ENCODE results near the gene MCC. TPM values are rescaled to one million over a fixed set of nuclear protein-coding genes. Genes with fewer than 3 reads are reported as not detected.

The MCC gene
- total RNA-seq, 2 donors from 2014 or later, result 7.5 to 9.9 TPM

DNA sequence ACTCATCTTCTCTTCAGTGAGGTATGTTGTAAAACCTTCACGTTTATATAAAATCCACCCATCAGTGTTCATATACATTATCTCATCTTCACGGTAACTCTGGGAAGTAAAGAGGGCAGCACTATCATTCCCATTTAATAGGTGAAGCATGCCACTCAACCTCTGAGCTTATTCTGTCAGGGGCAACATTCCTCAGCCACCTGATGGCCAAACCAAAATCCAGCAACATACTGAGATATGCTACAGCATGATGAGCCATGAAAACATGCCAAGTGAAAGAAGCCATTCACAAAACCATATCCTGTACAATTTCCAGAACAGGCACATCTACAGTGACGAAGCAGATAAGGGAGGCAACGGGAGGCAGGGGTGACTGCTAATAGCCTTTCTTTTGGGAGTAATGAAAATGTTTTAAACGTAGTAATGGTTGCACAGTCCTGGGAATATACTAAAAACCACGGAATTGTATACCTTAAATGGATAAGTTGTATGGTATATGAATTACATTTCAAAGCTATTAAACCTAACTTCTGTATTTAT is 220.8 kb downstream of the MCC start:
- H3K27ac ChIP-seq, result peak overlapping the region in 1 of 4 donors; percentile 4
- no peak for DNase-seq
- no peaks in the 10 kb centered on the region for H3K9me3 ChIP-seq
- no peak overlapping the region for H3K4me3 ChIP-seq
- ATAC-seq, result no peak
- peaks cover 12% of the 10 kb centered on the region for H3K4me1 ChIP-seq
- H3K36me3 ChIP-seq (replicated peaks in 1 of 2; ENCODE audit: insufficient read depth in 1 of 2, low read depth in 2 of 2), result no peaks in the 10 kb centered on the region
- H3K27me3 ChIP-seq, result no peaks in the 10 kb centered on the region
- TF ChIP-seq, protein P1, sequence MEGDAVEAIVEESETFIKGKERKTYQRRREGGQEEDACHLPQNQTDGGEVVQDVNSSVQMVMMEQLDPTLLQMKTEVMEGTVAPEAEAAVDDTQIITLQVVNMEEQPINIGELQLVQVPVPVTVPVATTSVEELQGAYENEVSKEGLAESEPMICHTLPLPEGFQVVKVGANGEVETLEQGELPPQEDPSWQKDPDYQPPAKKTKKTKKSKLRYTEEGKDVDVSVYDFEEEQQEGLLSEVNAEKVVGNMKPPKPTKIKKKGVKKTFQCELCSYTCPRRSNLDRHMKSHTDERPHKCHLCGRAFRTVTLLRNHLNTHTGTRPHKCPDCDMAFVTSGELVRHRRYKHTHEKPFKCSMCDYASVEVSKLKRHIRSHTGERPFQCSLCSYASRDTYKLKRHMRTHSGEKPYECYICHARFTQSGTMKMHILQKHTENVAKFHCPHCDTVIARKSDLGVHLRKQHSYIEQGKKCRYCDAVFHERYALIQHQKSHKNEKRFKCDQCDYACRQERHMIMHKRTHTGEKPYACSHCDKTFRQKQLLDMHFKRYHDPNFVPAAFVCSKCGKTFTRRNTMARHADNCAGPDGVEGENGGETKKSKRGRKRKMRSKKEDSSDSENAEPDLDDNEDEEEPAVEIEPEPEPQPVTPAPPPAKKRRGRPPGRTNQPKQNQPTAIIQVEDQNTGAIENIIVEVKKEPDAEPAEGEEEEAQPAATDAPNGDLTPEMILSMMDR (IDR thresholded peaks at IDR 0.05), result no peak
- TF ChIP-seq POLR2A (IDR thresholded peaks at IDR 0.05), result no peak
- 65 to 73% methylated on average over 6 of the region's 6 CpGs for WGBS, 2 donors
- intact Hi-C loops (cut with DNase I), result no loop called here

DNA sequence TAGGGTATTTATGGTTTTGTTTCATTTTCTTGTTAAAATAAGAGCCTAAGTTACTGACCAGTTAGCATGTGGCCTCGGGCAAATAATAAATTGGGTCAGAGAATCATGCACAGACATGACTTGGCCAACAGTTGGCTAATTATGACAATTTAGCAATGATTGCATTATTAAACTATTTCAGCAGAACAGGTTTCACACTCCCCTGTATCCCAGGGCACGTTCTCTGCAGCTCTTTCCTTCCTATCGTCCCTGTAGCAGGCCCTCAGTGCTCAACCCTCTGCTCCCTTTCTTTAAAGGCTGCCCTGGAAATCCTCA is 221.4 kb downstream of the MCC start:
- Histone ChIP-seq H3K9me3 (no peaks in the 10 kb centered on the region), H3K27ac (peak overlapping the region in 1 of 4 donors; percentile 4), H3K36me3 (replicated peaks in 1 of 2; ENCODE audit: insufficient read depth in 1 of 2, low read depth in 2 of 2) (no peaks in the 10 kb centered on the region), H3K4me1 (peaks cover 12% of the 10 kb centered on the region), H3K27me3 (no peaks in the 10 kb centered on the region), H3K4me3 (no peak overlapping the region)
- intact Hi-C loops (cut with DNase I), result no loop called here
- DNase-seq (no peak), ATAC-seq (peak; percentile 64)
- WGBS, 2 donors, result 53 to 69% methylated on average over 3 of the region's 3 CpGs
- TF ChIP-seq, protein P1 (IDR thresholded peaks at IDR 0.05), result no peak

DNA sequence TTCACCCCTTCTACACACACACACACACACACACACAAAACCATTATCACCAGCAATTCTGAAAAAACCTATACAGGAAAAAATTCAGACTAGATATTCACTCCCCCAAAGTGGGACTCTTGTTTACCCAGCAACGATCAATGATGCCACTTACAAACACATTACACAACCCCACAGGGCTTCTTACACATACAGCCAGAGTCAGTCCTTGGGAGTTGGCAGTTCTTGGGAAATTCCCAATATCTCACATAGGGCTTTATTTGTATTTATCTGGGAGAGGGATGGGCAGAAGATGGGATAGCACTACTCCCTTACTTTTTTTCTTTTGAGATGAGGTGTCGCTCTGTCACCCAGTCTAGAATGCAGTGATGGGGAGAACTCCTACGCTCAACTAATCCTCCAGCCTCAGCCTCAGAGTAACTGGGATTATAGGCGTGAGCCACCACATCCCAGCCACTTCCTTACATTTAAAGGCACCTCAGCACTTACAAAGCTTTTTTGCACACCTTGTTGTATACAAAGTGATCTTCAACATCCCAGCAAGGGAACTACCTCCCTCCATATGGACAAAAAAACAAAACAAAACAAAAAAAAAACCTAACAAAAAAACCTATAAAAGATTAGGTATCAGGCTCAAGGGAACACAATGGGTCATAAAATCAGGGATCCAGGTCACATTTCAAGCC is 221.9 kb downstream of the MCC start:
- 68 to 70% methylated on average over 4 of the region's 4 CpGs for WGBS, 2 donors
- ATAC-seq (no peak), DNase-seq (no peak)
- Histone ChIP-seq H3K4me3 (no peak overlapping the region), H3K9me3 (no peaks in the 10 kb centered on the region), H3K27ac (peak overlapping the region in 1 of 4 donors; percentile 4), H3K27me3 (no peaks in the 10 kb centered on the region), H3K36me3 (replicated peaks in 1 of 2; ENCODE audit: insufficient read depth in 1 of 2, low read depth in 2 of 2) (no peaks in the 10 kb centered on the region), H3K4me1 (peaks cover 12% of the 10 kb centered on the region)
- TF ChIP-seq, protein P1 (IDR thresholded peaks at IDR 0.05), result no peak
- no peak for TF ChIP-seq POLR2A (IDR thresholded peaks at IDR 0.05)
- intact Hi-C loops (cut with DNase I), result no loop called here

DNA sequence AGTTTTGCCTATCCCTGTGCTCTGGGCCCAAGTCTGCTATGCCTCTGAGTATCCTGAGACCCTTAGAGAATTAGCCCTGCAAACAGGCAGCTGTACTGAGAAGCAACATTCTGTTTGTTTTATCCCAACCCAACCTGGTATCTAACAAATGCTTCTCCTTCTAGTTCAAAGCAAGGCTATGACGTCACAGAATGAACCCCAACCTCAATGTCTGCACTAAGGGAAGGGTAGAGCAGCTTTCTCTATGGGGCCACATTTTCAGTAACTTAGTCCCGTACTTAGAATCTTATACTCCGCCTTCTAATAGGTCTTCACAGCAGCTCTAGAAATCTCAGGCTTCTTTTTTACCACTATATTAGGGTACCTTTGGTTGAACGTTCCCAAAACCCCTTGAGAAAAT is 223.1 kb downstream of the MCC start:
- H3K9me3 ChIP-seq, result no peaks in the 10 kb centered on the region
- WGBS, 2 donors, result 80 to 84% methylated on average over 4 of the region's 4 CpGs
- H3K4me1 ChIP-seq, result peaks cover 12% of the 10 kb centered on the region
- no peaks in the 10 kb centered on the region for H3K27me3 ChIP-seq
- TF ChIP-seq POLR2A (IDR thresholded peaks at IDR 0.05), result no peak
- TF ChIP-seq, protein P1 (IDR thresholded peaks at IDR 0.05), result no peak
- intact Hi-C loops (cut with DNase I), result no loop called here
- no peak for DNase-seq
- ATAC-seq, result no peak
- no peak overlapping the region for H3K27ac ChIP-seq
- no peaks in the 10 kb centered on the region for H3K36me3 ChIP-seq (replicated peaks in 1 of 2; ENCODE audit: insufficient read depth in 1 of 2, low read depth in 2 of 2)
- no peak overlapping the region for H3K4me3 ChIP-seq

DNA sequence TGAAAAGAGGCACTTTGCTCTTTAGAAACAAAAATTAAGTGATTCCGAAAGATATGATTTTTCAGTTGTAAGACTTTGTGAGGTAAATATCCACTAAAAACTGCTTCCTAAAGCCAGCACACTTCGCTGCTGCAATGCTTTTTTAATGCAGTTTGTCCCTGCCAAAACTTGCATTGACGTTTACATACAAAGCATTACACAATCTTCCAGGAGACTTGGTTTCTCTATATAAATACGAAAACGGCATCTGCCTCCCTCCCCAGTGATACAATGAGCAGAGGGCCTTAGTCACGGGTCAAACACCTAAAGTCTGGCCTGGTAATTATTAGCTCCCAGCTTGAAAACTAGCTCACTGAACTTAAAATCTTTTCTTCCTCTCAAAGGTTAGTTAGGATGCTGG is 224.2 kb downstream of the MCC start:
- WGBS, 2 donors, result 53 to 65% methylated on average over 6 of the region's 6 CpGs
- Histone ChIP-seq H3K4me3 (no peak overlapping the region), H3K9me3 (no peaks in the 10 kb centered on the region), H3K4me1 (peaks cover 12% of the 10 kb centered on the region), H3K27me3 (no peaks in the 10 kb centered on the region), H3K27ac (no peak overlapping the region), H3K36me3 (replicated peaks in 1 of 2; ENCODE audit: insufficient read depth in 1 of 2, low read depth in 2 of 2) (no peaks in the 10 kb centered on the region)
- no peak for ATAC-seq
- no peak for DNase-seq
- intact Hi-C loops (cut with DNase I), result no loop called here
- TF ChIP-seq POLR2A (IDR thresholded peaks at IDR 0.05), result no peak
- TF ChIP-seq, protein P1 (IDR thresholded peaks at IDR 0.05), result no peak
